Endothelial cell of hepatic sinusoid (primary cell): ENCODE results near the gene GPR62.

Source experiments
- in situ Hi-C: cut with HindIII; loops from 2 replicates; pipeline ENCODE4 v1.10.0; 2017; ENCODE audit warnings: low sequenced_read_pairs

Gene GPR62

DNA sequence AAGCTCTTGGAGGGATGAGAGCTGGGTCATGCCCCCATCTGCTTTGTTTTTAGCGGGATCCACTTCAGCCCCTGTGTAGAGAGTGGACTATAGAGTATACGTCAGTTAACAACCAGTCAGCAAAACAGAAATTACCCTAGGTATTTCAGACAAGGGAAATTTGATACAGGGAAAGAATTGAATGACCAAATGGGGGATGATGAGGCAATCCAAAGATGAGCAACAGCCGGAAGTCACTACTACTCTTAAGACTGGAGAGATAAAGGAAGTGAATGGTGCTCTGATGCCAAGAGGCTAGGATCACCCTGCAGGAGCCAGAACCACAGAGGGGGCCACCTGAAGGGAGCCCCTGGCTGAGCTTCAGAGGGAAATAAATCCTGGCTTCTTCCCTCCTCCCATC, 1.7 kb upstream of the GPR62 start:
- in situ Hi-C loops: no loop called here

DNA sequence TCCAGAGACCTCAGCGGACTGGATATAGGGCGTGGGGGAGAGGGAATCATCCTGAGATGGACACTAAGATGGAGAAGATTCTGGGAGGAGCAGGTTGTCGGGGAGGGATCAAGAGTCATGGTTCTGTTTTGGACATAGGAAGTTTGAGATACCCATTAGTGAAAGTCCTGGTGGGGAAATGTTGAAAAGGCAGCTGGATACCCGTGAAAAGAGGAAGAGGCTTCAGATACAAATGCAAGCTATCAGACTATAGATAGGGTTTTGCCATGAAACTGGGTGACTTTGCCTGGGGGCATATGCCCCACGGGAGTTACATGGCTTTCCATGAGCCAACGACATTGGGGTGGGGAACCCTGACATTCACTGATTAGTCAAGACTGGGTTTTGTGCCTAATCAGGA, 1.1 kb upstream of the GPR62 start:
- in situ Hi-C loops: no loop called here

DNA sequence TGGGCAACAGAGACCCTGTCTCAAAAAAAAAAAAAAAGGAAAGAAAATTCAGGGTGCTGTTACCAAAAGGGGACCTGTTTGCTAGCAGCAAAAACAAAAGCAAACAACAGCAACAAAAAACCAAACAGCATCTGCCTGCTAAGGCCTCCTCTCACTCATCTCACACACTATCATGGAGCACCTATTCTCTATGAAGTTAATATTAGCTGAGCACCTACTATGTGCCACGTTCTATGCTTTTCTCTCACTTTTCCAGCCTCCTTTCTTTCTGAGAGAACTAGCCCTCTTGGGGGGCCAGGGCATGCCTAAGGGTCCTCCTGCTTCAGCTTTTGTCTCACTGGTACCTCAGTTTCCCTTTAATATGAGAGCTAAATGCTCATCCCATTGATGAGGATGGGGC, 468 bp upstream of the GPR62 start:
- in situ Hi-C loops: no loop called here

DNA sequence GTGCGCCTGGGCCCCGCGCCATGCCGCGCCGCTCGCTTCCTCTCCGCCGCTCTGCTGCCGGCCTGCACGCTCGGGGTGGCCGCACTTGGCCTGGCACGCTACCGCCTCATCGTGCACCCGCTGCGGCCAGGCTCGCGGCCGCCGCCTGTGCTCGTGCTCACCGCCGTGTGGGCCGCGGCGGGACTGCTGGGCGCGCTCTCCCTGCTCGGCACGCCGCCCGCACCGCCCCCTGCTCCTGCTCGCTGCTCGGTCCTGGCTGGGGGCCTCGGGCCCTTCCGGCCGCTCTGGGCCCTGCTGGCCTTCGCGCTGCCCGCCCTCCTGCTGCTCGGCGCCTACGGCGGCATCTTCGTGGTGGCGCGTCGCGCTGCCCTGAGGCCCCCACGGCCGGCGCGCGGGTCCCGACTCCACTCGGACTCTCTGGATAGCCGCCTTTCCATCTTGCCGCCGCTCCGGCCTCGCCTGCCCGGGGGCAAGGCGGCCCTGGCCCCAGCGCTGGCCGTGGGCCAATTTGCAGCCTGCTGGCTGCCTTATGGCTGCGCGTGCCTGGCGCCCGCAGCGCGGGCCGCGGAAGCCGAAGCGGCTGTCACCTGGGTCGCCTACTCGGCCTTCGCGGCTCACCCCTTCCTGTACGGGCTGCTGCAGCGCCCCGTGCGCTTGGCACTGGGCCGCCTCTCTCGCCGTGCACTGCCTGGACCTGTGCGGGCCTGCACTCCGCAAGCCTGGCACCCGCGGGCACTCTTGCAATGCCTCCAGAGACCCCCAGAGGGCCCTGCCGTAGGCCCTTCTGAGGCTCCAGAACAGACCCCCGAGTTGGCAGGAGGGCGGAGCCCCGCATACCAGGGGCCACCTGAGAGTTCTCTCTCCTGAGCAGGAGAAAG, 951 bp downstream of the GPR62 start:
- in situ Hi-C loops: no loop called here

DNA sequence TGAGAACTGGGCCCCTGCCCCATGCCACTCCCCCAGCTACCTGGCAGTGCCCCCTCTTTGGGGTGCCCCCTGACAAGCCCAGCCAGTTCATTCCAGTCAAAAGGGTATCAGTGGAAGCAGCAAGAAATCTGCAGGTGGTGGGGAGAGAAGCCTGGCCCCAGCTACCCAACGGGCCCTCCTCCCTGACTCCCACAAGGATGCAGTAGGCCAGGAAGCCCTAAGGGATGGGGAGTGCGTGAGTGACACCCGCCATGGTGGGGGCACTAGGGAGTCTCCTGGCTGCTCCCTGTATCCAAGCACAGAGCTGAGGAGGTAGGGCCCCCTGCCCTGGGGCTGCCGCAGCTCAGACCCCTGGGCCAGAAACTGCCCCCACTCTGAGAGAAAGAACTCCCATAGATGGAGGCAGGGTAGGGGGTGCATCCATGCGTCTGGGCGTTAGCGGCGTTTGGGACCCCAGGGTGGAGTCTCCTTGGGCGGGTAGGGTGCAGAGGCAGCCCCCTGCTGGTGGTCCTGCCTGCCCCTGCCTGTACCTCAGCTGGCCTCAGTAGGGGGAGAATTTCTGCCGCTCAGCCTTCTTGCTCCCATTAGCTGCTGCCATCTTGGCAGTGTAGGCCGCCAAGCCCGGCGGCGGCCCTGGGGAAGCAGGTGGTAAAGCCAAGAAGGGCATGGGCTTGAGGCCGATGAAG, 2.5 kb downstream of the GPR62 start:
- in situ Hi-C loops: no loop called here

DNA sequence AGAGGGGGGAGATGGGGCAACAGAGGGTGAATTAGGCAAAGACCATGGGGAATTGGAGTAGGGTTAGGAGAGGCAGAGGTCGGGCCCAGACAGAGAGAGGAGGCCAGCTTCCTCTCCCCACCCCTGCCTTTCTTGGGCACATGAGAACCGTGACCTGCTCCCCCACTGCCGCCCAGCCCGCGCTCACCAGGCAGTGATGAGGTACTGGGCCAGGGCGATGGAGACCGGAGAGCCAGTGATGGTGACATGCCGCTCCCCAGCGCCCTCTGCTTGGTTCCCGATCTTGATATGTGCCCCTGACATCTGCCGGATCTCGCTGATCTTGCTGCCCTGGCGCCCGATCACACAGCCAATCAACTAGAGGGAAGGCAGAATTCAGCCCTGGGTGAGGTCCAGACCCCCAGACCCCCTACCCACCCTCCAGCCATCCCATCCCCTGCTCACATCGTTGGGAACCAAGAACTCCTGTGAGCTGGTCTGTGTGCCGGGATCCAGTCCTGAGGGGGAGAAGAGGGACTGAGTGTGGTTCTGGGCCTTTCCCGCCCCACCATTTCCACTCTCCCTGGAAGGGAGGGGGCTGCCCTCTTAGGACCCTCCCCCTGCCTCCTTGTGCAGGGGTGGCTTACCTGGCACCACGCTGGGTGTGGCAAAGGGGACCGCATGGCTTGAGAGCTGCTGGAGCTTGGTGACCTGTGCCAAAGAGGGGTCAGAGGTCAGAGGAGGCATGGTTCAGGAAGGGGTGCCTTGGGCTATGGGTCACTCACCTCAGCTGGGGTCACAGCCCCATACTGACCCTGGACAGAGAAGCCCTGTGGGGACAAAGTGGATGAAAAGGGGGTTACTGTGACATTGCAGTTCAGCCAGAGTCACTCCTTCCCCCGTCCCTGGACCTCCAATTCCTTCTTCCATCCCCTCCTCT, 3.7 kb downstream of the GPR62 start:
- in situ Hi-C loops: no loop called here

DNA sequence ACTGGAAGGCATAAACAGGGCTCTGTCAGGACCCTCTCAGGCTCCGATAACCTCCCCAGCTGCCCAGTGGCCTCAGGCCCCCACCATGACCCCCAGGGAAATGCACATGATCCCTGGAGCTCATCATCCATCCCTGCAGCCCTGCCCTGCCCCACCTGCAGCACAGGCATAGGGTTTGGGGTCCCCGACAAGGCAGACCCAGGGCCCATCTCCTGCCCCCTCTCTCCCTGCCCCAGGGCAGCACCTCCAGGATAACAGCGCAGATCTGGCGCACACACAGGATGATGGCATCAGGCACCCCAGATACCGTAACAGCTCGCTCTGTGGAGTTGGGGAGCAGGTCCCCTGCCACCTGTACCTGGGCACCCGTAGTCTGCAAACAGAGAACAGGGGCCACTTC, 4.5 kb downstream of the GPR62 start:
- in situ Hi-C loops: loop anchor here (10.0 kb wide), 2 partner anchors 65 to 135 kb away; no protein-coding TSS in a partner anchor

DNA sequence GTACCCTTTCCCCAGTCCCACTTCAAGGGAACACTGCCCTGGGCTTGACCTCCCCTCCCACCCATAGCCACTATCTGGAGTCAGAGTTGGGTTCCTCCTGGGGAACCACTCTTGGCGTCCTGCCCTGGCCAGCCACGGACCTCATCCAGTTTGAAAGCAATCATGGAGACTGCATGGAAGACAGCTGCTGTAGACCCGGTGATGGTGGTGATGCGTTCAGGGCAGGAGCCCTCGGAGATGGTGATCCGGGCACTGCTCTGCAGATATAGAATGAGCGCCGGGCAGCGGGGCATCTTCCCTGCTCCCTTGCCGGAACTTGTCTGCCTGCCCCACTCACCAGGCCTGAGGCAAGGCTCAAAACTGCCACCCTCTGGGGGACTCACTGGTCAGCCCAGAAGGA, 5.2 kb downstream of the GPR62 start:
- in situ Hi-C loops: loop anchor here (10.0 kb wide), 2 partner anchors 66 to 134 kb away; no protein-coding TSS in a partner anchor

DNA sequence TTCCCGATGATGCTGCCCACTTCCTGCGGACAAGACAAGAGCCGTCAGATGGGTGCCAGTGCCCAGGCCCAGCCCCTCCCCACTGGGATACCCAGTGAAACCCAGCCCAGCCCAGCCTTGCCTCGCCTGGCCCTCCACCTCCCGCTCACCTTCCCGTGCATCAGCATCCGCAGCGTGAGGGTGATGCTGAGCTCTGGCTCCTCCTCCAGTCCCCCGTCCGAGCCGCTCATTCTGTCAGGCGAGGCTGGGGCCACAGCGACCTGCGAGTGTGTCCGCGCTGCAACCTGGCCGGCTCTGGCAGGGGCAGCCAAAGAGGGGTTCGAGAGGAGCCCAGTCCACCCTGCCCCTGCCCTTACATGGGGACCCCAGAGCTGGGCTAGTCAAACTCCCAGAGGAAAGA, 5.8 kb downstream of the GPR62 start:
- in situ Hi-C loops: loop anchor here (10.0 kb wide), 2 partner anchors 66 to 134 kb away; no protein-coding TSS in a partner anchor

DNA sequence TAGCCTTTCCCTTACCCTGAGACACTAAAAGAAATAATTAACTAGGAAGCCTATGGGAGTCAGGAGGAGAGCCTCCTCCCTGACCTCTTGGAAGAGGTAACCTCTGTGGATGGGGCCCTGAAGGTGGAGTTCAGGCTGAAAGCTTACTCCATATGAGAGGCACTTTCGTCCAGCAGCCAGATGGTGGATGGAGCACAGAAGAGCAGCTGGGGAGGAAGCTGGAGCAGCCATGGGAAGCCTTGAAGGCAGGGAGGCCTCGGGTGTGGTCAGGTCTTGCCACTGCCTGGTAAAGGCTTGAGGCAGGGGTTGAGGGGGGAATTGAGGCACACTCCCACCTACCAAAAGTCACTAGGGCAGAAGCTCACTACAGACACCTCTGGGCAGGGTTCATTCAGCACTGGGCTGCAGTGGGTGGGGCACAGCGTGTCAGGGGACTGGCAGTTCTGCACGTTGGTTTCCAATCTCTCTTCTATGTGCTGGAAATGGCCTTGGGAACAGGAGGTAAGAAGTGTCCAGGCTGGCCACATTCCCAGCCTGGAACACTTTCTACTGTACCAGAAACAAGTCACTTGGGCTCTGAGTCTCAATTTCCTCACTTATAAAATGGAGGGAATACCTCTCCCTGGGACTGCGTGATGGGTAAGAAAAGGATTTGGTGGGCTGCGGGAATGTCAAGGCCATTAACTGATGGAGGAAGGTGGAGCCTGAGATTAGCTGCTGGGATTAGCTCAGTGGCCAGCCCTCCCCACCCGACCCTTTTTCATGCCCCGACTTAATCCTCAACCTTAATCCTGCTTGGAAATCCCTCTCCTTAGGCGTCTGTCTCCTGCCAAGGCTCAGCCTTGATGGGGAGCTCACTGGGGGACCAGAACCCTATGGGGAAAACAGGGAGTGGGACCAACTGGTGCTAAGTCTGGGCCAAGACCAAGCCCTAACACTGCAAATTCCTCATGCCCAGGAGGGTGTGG, 6.7 kb downstream of the GPR62 start:
- in situ Hi-C loops: loop anchor here (10.0 kb wide), 2 partner anchors 67 to 133 kb away; no protein-coding TSS in a partner anchor

DNA sequence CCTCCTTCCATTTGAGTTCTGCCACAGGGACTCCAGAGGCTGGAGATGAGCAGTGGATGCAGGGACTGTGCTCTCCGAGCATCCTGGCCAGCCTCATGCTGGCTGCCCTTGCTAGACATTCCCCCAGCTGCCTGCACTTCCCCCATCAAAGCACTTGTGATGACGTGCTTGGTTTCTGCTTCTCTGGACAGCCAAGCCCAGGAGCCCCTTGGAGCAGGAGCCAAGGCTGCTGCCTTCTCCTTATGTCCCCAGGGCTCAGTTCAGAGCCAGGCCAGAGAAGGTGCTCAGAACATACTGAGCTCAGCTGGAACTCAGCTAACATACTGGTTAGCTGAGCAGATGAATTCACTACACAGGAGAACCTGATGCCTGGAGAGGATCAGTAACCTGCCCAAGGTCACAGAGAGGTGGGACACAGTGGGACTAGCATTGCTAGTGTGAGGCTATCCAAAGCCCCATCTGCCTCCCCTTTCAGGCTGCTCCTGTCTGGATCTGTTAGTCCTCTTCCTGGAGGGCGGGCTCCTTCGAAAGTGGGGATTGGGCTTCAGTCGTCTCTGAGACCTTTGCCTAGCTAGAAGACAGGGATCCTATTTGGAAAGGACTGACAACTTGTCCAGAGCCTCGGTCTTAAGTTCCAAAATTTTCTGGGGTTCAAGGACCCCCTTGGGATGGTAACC, 7.8 kb downstream of the GPR62 start:
- in situ Hi-C loops: loop anchor here (10.0 kb wide), 2 partner anchors 68 to 132 kb away; no protein-coding TSS in a partner anchor

DNA sequence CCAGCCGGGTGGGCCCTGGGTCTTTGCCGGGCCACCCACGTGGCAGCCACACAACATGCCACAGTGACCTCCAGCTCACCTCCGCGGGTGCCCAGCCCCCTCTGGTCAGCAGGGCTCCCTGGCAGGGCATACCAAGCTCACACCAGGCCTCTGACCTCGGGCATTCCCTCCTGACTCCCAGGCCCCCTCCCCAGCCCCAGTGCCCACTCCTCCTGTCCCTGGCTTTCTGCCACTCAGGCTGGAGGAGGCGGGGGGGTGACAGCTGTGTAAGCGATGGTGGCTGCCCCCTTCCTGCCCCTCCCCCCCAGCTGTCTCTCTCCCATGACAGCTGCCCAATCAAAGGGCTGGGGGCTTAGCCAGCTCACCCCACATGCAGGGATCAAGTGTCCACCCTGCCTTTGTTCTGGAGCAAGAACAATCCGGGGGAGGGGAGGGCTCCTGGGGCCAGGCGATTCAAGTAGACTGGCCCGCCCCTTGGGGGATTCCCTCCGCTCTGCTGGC, 8.8 kb downstream of the GPR62 start:
- in situ Hi-C loops: loop anchor here (10.0 kb wide), 2 partner anchors 69 to 131 kb away; no protein-coding TSS in a partner anchor

DNA sequence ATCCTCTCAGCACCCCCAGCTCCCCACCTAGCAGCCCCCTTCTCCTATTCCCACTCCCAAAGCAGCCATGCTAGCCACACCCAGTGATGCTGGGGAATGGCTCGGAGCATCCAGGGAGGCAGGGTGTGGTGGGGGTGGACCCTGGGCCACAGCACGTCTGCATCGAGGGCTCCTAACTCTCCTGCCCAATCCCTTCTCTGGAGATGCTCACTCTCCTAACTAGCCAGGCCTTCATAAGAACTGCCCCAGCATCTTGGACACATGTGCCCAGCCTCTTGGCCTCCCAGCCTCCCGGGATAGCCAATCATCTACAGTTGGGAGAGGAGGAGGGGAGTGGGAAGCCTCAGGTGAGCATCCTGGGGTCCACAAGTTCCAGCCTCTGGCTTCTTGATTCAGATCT, 9.3 kb downstream of the GPR62 start:
- in situ Hi-C loops: loop anchor here (10.0 kb wide), 2 partner anchors 70 to 130 kb away; no protein-coding TSS in a partner anchor

DNA sequence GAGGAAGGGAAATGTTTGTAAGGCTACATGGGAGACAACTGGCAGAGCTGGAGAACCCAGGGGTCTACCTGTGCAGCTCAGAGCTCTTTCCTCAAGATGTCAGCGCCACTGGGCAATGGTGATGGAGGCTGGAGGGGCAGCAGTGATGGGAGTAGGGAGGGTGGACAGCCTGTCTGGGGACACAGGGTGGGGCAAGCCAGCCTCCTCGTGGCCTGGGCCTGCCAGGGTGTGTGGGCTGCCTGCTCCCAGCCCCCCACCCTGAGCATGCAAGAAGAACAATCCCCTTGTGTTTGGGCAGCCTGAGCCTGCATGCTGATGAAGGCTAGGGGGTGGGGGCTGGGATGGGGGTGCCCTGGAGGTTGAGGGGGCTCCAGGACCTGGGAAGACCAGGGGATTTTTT, 10.8 kb downstream of the GPR62 start:
- in situ Hi-C loops: loop anchor here (10.0 kb wide), 2 partner anchors 71 to 129 kb away; no protein-coding TSS in a partner anchor

DNA sequence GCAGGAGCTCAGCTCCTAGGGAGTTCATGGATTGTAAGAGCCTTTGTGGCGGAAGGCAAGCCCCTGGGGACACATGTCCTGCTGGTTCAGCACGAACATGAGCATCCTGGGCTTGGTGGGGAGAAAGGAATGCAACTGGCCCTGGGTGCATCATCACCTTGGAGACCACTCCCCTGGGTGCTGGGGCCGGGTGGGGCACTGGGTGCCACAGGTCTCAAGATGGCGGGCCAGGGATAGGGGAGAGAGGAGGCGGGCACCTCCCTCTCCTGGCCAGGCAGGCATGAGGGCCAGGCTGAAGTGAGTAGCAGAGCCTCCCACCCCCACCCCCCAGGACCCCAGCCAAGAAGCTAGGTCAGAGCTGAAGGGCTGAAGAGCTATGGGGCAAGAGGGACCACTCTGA, 11.3 kb downstream of the GPR62 start:
- in situ Hi-C loops: loop anchor here (10.0 kb wide), 2 partner anchors 72 to 128 kb away; no protein-coding TSS in a partner anchor

DNA sequence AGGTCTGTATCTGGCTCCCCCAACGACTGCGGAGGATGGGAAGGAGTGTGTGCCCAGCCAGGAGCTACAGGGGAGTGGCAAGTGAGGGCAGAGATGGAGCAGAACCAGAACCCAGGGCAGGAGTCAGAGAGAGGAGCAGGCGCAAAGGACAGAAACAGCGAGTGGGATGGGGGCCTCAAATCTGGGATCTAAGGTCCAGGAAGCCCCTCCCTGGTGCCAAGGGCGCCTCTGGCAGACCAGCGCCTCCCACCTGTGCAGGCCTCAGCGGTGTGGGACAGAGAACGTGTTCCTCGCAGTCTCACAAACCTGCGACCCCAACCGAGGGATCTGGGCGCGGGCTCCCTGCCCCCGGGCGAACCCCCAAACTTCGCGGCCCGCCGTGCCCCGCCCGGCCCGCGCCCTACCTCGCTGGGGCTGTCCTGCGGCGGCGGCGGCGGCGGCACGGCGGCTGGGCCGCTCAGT, 11.8 kb downstream of the GPR62 start:
- in situ Hi-C loops: loop anchor here (10.0 kb wide), 2 partner anchors 72 to 128 kb away; no protein-coding TSS in a partner anchor

DNA sequence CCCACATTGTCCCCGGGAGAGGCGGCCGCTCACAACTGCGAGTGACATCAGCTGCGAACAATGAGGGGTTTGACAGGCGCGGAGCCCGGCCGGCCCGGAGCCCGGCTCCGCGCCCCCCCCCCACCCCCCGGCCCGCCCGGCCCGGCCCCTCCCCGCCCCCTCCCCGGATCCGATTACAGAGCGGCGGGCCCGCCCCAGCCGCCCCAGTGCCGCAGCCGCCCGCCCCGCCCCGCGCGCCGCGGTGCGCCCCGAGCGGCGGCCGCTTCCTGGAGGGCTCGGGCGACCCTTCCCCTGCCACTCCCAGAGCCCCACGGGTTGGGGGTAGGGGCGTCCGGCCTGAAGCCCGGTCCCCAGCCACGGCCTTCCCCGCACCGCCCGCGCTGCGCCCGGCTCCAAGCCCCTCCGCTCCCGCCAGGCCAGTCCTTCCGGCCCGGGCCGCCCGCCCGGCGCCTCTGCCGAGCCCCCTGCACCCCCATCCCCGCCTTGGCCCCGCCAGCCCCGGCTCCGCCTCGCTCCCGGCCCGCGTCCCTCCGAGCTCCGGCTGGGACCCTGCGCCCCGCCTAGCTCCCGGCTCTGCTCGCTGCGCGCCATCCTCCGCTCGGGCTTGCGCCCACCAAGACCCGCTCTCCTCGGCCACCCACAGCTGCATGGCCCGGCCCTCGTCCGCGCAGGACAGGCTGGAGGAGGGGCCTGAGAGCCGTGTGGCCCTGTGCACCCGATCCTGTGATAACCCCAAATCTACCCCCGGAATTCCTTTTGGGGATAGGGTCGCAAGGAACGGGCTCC, 12.4 kb downstream of the GPR62 start, which contains the start of gene PCBP4:
Gene PCBP4 (minus strand): TSS at position 71 of the 786 bp plus-strand sequence. CDS start 6,214 bp downstream, outside the sequence.
- in situ Hi-C loops: loop anchor here (10.0 kb wide), 2 partner anchors 73 to 127 kb away; no protein-coding TSS in a partner anchor
